Esophagus squamous epithelium (tissue), 5 donors: ENCODE measurements around the gene SNAP25. TPM values are rescaled to one million over a fixed set of nuclear protein-coding genes. Genes with fewer than 3 reads are reported as not detected.

ENCODE experiments used
- DNase-seq: peaks from one replicate; lab custom pipeline; 2025; lab: John Stamatoyannopoulos, UW
- H3K27ac ChIP-seq, 4 donors: fragments of 200-600 bp; sonication (generic); one replicate each; pipeline ENCODE4 v1.5.1; 2016 to 2019; ENCODE audit warnings: mild to moderate bottlenecking in 1 of 4
- H3K27me3 ChIP-seq, 4 donors: fragments of 200-600 bp; sonication (generic); 1 replicate in 3 of 4; 2 replicates in 1 of 4; pipeline versions ENCODE4 v1.5.1 to v1.6.0; 2017 to 2021; ENCODE audit warnings: antibody characterized with exemption in 1 of 4
- H3K36me3 ChIP-seq, 3 donors: fragments of 200-600 bp; sonication (generic); one replicate each; pipeline ENCODE4 v1.5.1; 2016 to 2019
- H3K4me1 ChIP-seq, 3 donors: fragments of 200-600 bp; sonication (generic); one replicate each; pipeline ENCODE4 v1.5.1; 2017 to 2019
- H3K4me3 ChIP-seq, 4 donors: fragments of 200-600 bp; sonication (generic); 1 replicate in 3 of 4; 2 replicates in 1 of 4; pipeline ENCODE4 v1.5.1; 2016 to 2019; ENCODE audit warnings: mild to moderate bottlenecking in 2 of 4, moderate library complexity in 1 of 4
- H3K9me3 ChIP-seq, 3 donors: fragments of 200-600 bp; sonication (generic); one replicate each; pipeline ENCODE4 v1.5.1; 2016 to 2019
- CTCF ChIP-seq, 6 experiments: fragments of 450-650 bp in 4 of 6; fragments of 200-600 bp in 2 of 6; sonication (generic) in 2 of 6; IDR thresholded peaks; one replicate each; pipeline ENCODE4 v1.5.1; 2016 to 2019; ENCODE audit warnings: antibody characterized with exemption in 6 of 6, mild to moderate bottlenecking in 4 of 6, moderate library complexity in 4 of 6
- POLR2A ChIP-seq, 4 donors: fragments of 450-650 bp; IDR thresholded peaks; one replicate each; pipeline ENCODE4 v1.6.1; 2017; ENCODE audit warnings: antibody characterized with exemption in 4 of 4, mild to moderate bottlenecking in 4 of 4, moderate library complexity in 3 of 4
- WGBS, 2 donors: methylation state at CpG; one replicate each; pipeline ENCODE4 v1.1.5; 2018; 5-methylcytosine and 5-hydroxymethylcytosine counted together
- intact Hi-C: fragments of 100-400 bp; cut with DNase I; formaldehyde crosslinking; loops from one replicate; pipeline ENCODE4 v1.15.0; 2022
- total RNA-seq, 4 donors: library from RNA; depleted of rRNA; stranded (reverse); fragments of >200 nt; gene quantifications; one replicate each; pipeline ENCODE4 v1.1.0, GENCODE V29; 2016
- donor health status: DM: yes; HTN: yes; CAD: no.

The SNAP25 gene
- total RNA-seq, 4 donors from 2014 or later: 0.13 to 0.57 (median 0.15) TPM; not detected in 1

GRCh38 chr20:10307359-10307735 is 88.7 kb downstream of the SNAP25 start:
- Histone ChIP-seq H3K27ac (no peak overlapping the region), H3K9me3 (no peaks in the 10 kb centered on the region), H3K4me3 (no peak overlapping the region), H3K27me3 (peaks cover 0 to 7% (median 0%) of the 10 kb centered on the region in 4 donors), H3K4me1 (no peaks in the 10 kb centered on the region), H3K36me3 (no peaks in the 10 kb centered on the region)
- DNase-seq: no peak
- no peak for TF ChIP-seq CTCF (IDR thresholded peaks at IDR 0.05)
- no peak for TF ChIP-seq POLR2A (IDR thresholded peaks at IDR 0.05)
- WGBS, 2 donors: 41 to 60% methylated on average over 3 of the region's 3 CpGs
- intact Hi-C loops: no loop called here

- no peak overlapping the region for H3K4me3 ChIP-seq
- no peak overlapping the region for H3K27ac ChIP-seq
- H3K4me1 ChIP-seq: no peaks in the 10 kb centered on the region
- intact Hi-C loops: no loop called here
- no peaks in the 10 kb centered on the region for H3K9me3 ChIP-seq
- DNase-seq: no peak
- TF ChIP-seq CTCF (IDR thresholded peaks at IDR 0.05) (no peak), POLR2A (IDR thresholded peaks at IDR 0.05) (no peak)
- WGBS, 2 donors: 47 to 71% methylated on average over 2 of the region's 2 CpGs
- no peaks in the 10 kb centered on the region for H3K36me3 ChIP-seq
- H3K27me3 ChIP-seq: peaks cover 0 to 12% (median 0%) of the 10 kb centered on the region in 4 donors
These were observed 90.0 kb downstream of the SNAP25 start for GRCh38 chr20:10308652-10309051.

GRCh38 chr20:10309326-10309725 is 90.7 kb downstream of the SNAP25 start:
- DNase-seq: no peak
- intact Hi-C loops: no loop called here

GRCh38 chr20:10312111-10312510 is 93.5 kb downstream of the SNAP25 start:
- H3K27me3 ChIP-seq: peaks cover 0 to 28% (median 0%) of the 10 kb centered on the region in 4 donors
- H3K36me3 ChIP-seq: no peaks in the 10 kb centered on the region
- TF ChIP-seq CTCF (IDR thresholded peaks at IDR 0.05): no peak
- no peak for DNase-seq
- intact Hi-C loops: no loop called here
- no peak overlapping the region for H3K27ac ChIP-seq
- H3K9me3 ChIP-seq: no peaks in the 10 kb centered on the region
- H3K4me1 ChIP-seq: no peaks in the 10 kb centered on the region
- no peak overlapping the region for H3K4me3 ChIP-seq
- WGBS, 2 donors: 22 to 67% methylated on average over 1 of the region's 1 CpG

More at GRCh38 chr20:10309326-10309725, 90.7 kb downstream of the SNAP25 start:
- WGBS, 2 donors: 48 to 66% methylated on average over 2 of the region's 2 CpGs
- Histone ChIP-seq H3K4me1 (no peaks in the 10 kb centered on the region), H3K4me3 (no peak overlapping the region), H3K36me3 (no peaks in the 10 kb centered on the region), H3K27me3 (peaks cover 0 to 15% (median 0%) of the 10 kb centered on the region in 4 donors), H3K9me3 (no peaks in the 10 kb centered on the region), H3K27ac (no peak overlapping the region)
- TF ChIP-seq CTCF (IDR thresholded peaks at IDR 0.05) (no peak), POLR2A (IDR thresholded peaks at IDR 0.05) (no peak)

- no peaks in the 10 kb centered on the region for H3K36me3 ChIP-seq
- DNase-seq: no peak
- TF ChIP-seq POLR2A (IDR thresholded peaks at IDR 0.05) (no peak), CTCF (IDR thresholded peaks at IDR 0.05) (no peak)
- no peaks in the 10 kb centered on the region for H3K9me3 ChIP-seq
- no peak overlapping the region for H3K4me3 ChIP-seq
- no peaks in the 10 kb centered on the region for H3K4me1 ChIP-seq
- H3K27me3 ChIP-seq: peaks cover 0 to 33% (median 0%) of the 10 kb centered on the region in 4 donors
- no peak overlapping the region for H3K27ac ChIP-seq
- intact Hi-C loops: no loop called here
These were observed 94.6 kb downstream of the SNAP25 start for GRCh38 chr20:10313215-10313614.
